Measurements from ENCODE around the gene HSD17B11.

DNA sequence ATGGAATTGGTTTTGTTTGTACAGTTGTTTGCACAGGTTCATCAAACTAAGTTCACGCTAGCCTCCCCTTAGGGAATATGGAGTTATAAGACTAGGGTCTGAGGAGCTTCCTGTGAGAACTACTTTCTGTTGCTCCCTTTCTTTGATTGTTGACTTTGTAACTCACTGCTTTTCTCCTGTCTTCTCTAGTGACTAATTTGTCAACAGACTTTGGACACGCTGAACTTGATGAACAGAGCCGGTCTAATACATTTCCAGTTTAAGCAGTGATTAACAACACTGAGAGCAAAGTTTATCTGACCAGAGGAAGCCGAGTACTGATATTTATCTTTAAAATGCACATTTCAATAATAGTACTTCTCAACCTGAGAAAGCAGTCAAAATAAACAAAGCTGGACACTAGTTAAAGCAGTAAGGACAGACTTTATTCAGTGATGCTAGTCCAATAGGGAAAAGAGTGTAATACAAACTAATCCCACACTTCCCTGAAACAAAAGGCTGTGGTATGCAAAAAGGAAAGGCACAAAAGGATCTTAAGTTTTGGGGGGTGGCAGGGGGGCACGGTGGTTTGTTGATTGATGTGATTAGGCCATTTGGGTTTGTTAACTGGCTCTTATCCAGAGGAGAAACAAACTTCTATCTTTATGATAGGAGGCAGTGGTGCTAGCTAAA lies 28.7 kb upstream of the HSD17B11 start:
- TF ChIP-seq, protein P1, sequence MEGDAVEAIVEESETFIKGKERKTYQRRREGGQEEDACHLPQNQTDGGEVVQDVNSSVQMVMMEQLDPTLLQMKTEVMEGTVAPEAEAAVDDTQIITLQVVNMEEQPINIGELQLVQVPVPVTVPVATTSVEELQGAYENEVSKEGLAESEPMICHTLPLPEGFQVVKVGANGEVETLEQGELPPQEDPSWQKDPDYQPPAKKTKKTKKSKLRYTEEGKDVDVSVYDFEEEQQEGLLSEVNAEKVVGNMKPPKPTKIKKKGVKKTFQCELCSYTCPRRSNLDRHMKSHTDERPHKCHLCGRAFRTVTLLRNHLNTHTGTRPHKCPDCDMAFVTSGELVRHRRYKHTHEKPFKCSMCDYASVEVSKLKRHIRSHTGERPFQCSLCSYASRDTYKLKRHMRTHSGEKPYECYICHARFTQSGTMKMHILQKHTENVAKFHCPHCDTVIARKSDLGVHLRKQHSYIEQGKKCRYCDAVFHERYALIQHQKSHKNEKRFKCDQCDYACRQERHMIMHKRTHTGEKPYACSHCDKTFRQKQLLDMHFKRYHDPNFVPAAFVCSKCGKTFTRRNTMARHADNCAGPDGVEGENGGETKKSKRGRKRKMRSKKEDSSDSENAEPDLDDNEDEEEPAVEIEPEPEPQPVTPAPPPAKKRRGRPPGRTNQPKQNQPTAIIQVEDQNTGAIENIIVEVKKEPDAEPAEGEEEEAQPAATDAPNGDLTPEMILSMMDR (IDR thresholded peaks at IDR 0.05; ENCODE audit: low read length), result no peak
- no peak for TF ChIP-seq EZH2 (IDR thresholded peaks at IDR 0.05; ENCODE audit: borderline replicate concordance, low read length)
